ENCODE results near the gene ELF5.

DNA sequence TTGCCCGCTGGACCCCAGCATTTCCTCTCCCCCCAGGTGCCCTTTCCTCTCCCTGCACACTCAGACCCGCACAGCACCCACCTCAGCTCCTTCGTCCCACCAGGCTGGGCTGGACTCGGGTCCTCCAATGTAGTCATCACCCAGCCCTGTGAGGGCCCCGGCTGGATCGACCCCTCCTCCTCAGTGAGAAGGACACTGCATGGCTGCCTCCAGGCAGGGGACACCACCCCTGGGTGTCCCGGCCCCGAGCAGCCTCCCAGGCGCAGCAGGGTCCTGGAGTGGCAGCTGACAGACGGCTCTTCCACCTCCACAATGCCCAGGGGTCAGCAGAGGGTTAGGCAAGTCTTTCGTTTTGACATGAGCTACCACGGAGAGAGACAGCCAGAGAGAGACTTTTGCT is 11.1 kb upstream of the ELF5 start:
- TF ChIP-seq STAG1 (CRISPR knock-in tag; IDR thresholded peaks at IDR 0.05) (no peak), TFE3 (CRISPR knock-in tag; IDR thresholded peaks at IDR 0.05) (no peak), ARNTL (CRISPR knock-in tag; IDR thresholded peaks at IDR 0.05) (no peak), NFIC (IDR thresholded peaks at IDR 0.05; ENCODE audit: low read length) (no peak), CEBPB (IDR thresholded peaks at IDR 0.05; ENCODE audit: borderline replicate concordance, low read depth, low read length) (no peak), ZNF724P (CRISPR knock-in tag; IDR thresholded peaks at IDR 0.05; ENCODE audit: borderline replicate concordance) (no peak), RAD51 (IDR thresholded peaks at IDR 0.05; ENCODE audit: borderline replicate concordance) (no peak), FOSL1 (CRISPR knock-in tag; IDR thresholded peaks at IDR 0.05; ENCODE audit: borderline replicate concordance) (no peak), ELF1 (CRISPR knock-in tag; IDR thresholded peaks at IDR 0.05) (no peak)
- TF ChIP-seq, protein P1, sequence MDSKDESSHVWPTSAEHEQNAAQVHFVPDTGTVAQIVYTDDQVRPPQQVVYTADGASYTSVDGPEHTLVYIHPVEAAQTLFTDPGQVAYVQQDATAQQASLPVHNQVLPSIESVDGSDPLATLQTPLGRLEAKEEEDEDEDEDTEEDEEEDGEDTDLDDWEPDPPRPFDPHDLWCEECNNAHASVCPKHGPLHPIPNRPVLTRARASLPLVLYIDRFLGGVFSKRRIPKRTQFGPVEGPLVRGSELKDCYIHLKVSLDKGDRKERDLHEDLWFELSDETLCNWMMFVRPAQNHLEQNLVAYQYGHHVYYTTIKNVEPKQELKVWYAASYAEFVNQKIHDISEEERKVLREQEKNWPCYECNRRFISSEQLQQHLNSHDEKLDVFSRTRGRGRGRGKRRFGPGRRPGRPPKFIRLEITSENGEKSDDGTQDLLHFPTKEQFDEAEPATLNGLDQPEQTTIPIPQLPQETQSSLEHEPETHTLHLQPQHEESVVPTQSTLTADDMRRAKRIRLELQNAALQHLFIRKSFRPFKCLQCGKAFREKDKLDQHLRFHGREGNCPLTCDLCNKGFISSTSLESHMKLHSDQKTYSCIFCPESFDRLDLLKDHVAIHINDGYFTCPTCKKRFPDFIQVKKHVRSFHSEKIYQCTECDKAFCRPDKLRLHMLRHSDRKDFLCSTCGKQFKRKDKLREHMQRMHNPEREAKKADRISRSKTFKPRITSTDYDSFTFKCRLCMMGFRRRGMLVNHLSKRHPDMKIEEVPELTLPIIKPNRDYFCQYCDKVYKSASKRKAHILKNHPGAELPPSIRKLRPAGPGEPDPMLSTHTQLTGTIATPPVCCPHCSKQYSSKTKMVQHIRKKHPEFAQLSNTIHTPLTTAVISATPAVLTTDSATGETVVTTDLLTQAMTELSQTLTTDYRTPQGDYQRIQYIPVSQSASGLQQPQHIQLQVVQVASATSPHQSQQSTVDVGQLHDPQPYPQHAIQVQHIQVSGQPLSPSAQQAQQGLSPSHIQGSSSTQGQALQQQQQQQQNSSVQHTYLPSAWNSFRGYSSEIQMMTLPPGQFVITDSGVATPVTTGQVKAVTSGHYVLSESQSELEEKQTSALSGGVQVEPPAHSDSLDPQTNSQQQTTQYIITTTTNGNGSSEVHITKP (CRISPR knock-in tag; IDR thresholded peaks at IDR 0.05; ENCODE audit: low read depth) = no peak

All from HepG2 (cell line).